Esophagus muscularis mucosa (tissue), 4 donors: ENCODE measurements around the gene DNAH1. TPM values are rescaled to one million over a fixed set of nuclear protein-coding genes. Genes with fewer than 3 reads are reported as not detected.

Source experiments
- DNase-seq: peaks from one replicate; pipeline ENCODE4 v3.0.0-alpha.2; 2017; ENCODE audit errors: extremely low spot score
- H3K27ac ChIP-seq, 4 donors: fragments of 200-600 bp; sonication (generic); replicated peaks in 1 of 4; 1 replicate in 3 of 4; 2 replicates in 1 of 4; pipeline ENCODE4 v1.5.1; 2016 to 2019; ENCODE audit warnings: mild to moderate bottlenecking in 1 of 4
- H3K27me3 ChIP-seq, 4 donors: fragments of 200-600 bp; sonication (generic); one replicate each; pipeline versions ENCODE4 v1.5.1 to v1.6.0; 2016 to 2019
- H3K36me3 ChIP-seq, 4 donors: fragments of 200-600 bp; sonication (generic); one replicate each; pipeline ENCODE4 v1.5.1; 2016 to 2019
- H3K4me1 ChIP-seq, 4 donors: fragments of 200-600 bp; sonication (generic); one replicate each; pipeline ENCODE4 v1.5.1; 2016 to 2019
- H3K4me3 ChIP-seq, 4 donors: fragments of 200-600 bp; sonication (generic); 1 replicate in 2 of 4; 2 replicates in 2 of 4; pipeline ENCODE4 v1.5.1; 2016 to 2019; ENCODE audit warnings: mild to moderate bottlenecking in 4 of 4, moderate library complexity in 1 of 4
- H3K9me3 ChIP-seq, 4 donors: fragments of 200-600 bp; sonication (generic); 1 replicate in 3 of 4; 2 replicates in 1 of 4; pipeline ENCODE4 v1.5.1; 2016 to 2019
- EP300 ChIP-seq: sonication (generic); formaldehyde crosslinking; IDR thresholded peaks from one replicate; pipeline ENCODE4 v1.6.1; 2017; ENCODE audit warnings: antibody characterized with exemption
- POLR2A ChIP-seq: fragments of 450-650 bp; IDR thresholded peaks from one replicate; pipeline ENCODE4 v1.6.1; 2017; ENCODE audit warnings: antibody characterized with exemption, moderate library complexity, mild to moderate bottlenecking, low read depth
- POLR2AphosphoS5 ChIP-seq, 2 donors: sonication (generic); formaldehyde crosslinking; IDR thresholded peaks; one replicate each; pipeline ENCODE4 v1.6.1; 2017; ENCODE audit warnings: antibody characterized with exemption in 2 of 2
- WGBS: methylation state at CpG from one replicate; pipeline ENCODE4 v1.1.5; 2018; 5-methylcytosine and 5-hydroxymethylcytosine counted together
- intact Hi-C: fragments of 100-400 bp; cut with DNase I; formaldehyde crosslinking; loops from one replicate; pipeline ENCODE4 v1.15.1; 2023
- total RNA-seq, 4 donors: library from RNA; depleted of rRNA; stranded (reverse); fragments of >200 nt; gene quantifications; one replicate each; pipeline versions ENCODE4 v1.1.0 to v1.2.1, GENCODE V29; 2016
- TF ChIP-seq, protein P1 (sequence below), 3 experiments: fragments of 200-600 bp in 2 of 3; fragments of 450-650 bp in 1 of 3; sonication (generic) in 2 of 3; IDR thresholded peaks; one replicate each; pipeline ENCODE4 v1.5.1; 2017 to 2019; ENCODE audit warnings: antibody characterized with exemption in 3 of 3, mild to moderate bottlenecking in 2 of 3, moderate library complexity in 1 of 3

Gene DNAH1
- total RNA-seq, 4 donors from 2014 or later: 3.4 to 5.4 (median 3.6) TPM

DNA sequence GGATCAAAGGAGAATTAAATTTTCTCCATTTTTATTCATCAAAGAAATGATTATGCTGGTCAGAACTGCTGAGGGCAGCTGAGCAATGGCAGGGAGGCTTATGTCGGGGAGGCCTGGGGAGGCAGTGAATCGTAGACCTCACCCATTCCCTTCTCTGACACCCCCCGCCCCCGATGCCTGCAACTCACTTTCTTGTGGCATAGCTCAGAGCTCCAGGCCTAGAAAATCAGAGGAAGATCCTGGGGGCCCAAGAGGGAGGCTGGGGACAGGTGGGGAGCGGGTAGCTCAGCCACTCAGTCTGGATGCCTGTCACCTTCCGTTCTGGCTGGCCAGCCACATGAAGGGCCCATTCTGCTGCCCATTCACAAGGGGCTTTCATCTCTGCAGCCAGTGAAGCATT is 1.1 kb upstream of the DNAH1 start:
- 83% methylated on average over 5 of the region's 6 CpGs for WGBS
- intact Hi-C loops: no loop called here
- H3K27ac ChIP-seq: no peak overlapping the region
- H3K4me3 ChIP-seq: no peak overlapping the region
- H3K36me3 ChIP-seq: peaks cover 0 to 7% (median 3%) of the 10 kb centered on the region in 4 donors
- no peaks in the 10 kb centered on the region for H3K9me3 ChIP-seq
- peaks cover 24 to 30% (median 29%) of the 10 kb centered on the region in 4 donors for H3K4me1 ChIP-seq
- H3K27me3 ChIP-seq: no peaks in the 10 kb centered on the region
- no peak for DNase-seq
- TF ChIP-seq, protein P1, sequence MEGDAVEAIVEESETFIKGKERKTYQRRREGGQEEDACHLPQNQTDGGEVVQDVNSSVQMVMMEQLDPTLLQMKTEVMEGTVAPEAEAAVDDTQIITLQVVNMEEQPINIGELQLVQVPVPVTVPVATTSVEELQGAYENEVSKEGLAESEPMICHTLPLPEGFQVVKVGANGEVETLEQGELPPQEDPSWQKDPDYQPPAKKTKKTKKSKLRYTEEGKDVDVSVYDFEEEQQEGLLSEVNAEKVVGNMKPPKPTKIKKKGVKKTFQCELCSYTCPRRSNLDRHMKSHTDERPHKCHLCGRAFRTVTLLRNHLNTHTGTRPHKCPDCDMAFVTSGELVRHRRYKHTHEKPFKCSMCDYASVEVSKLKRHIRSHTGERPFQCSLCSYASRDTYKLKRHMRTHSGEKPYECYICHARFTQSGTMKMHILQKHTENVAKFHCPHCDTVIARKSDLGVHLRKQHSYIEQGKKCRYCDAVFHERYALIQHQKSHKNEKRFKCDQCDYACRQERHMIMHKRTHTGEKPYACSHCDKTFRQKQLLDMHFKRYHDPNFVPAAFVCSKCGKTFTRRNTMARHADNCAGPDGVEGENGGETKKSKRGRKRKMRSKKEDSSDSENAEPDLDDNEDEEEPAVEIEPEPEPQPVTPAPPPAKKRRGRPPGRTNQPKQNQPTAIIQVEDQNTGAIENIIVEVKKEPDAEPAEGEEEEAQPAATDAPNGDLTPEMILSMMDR (IDR thresholded peaks at IDR 0.05): no peak
- TF ChIP-seq EP300 (no peak), POLR2A (no peak), POLR2AphosphoS5 (IDR thresholded peaks at IDR 0.05) (no peak)

DNA sequence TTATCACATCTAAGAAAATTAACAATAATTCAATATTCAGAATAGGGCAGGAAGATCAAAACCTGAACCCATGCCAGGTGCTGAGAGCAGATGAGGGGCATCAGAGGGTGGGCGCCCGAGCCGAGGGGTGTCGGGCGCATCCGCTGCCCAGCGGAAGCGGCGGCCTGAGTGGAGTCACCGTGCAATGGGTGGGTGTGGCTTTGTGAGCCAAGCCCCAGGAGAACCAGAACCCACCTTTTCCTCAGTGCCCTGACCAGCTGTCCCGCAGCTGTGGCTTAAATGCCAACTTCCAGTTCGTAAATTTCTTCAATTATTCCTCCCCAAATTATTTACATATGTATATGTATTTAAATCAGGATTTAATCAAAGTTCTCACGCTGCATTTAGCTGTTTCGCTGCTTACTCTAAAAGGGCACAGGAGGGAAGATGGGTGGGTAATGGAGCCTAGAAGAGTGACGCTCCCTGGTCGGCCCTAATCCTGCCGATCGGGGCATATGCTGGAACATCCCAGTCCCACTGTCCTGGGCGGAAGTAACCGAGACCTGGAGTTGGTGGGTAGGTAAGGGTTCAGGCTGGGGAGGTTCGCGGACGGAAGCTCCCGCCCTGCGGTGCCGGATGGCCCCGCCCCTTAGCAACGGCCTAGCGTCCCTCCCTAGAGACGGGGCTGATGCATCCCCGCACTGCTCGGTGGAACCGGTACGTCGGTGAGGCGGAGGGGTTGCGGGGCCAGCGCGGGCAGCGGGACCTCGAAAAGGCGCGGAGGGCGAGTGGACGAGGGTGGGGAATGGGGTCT is 1.3 kb downstream of the DNAH1 start:
- H3K4me1 ChIP-seq: peaks cover 24 to 30% (median 29%) of the 10 kb centered on the region in 4 donors
- no peak for TF ChIP-seq POLR2A
- TF ChIP-seq POLR2AphosphoS5 (IDR thresholded peaks at IDR 0.05): peak; percentile 7 to 27
- no peaks in the 10 kb centered on the region for H3K36me3 ChIP-seq
- intact Hi-C loops: no loop called here
- DNase-seq: no peak
- 23% methylated on average over 31 of the region's 45 CpGs for WGBS
- no peaks in the 10 kb centered on the region for H3K27me3 ChIP-seq
- peak overlapping the region in 1 of 4 donors; percentile 37 for H3K27ac ChIP-seq
- H3K4me3 ChIP-seq: peak overlapping the region; percentile 47 to 58 (median 49)
- H3K9me3 ChIP-seq: no peaks in the 10 kb centered on the region

DNA sequence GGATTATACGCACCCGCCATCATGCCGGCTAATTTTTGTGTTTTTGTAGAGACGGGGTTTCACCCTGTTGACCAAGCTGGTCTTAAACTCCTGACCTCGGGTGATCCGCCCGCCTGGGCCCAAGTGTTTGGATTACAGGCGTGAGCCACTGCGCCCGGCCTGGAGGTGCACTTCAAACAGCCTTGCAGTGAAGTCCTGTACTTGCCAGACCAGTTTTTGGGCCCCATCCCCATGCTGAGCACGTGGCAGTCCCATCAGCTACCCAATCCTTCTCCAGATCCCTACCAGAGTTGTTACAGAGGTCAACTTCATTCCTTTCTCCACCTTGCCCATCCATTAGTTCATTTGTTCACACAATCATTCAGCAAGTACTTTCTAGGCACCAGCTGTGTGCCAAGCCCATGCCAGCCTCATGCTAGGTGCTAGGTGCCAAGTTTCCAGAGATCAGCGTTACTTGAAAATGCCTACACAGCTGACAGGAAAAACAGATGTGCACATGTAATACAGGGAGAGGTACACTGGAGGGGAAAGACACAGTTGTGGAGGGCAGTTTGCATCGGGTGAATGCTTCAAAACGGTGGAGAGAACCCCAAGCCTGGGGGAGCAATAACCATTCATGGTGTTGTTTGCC is 2.2 kb downstream of the DNAH1 start:
- TF ChIP-seq POLR2A (no peak), POLR2AphosphoS5 (IDR thresholded peaks at IDR 0.05) (no peak), EP300 (no peak)
- TF ChIP-seq, protein P1 (IDR thresholded peaks at IDR 0.05): no peak
- peaks cover 24 to 26% (median 25%) of the 10 kb centered on the region in 4 donors for H3K4me1 ChIP-seq
- no peaks in the 10 kb centered on the region for H3K9me3 ChIP-seq

DNA sequence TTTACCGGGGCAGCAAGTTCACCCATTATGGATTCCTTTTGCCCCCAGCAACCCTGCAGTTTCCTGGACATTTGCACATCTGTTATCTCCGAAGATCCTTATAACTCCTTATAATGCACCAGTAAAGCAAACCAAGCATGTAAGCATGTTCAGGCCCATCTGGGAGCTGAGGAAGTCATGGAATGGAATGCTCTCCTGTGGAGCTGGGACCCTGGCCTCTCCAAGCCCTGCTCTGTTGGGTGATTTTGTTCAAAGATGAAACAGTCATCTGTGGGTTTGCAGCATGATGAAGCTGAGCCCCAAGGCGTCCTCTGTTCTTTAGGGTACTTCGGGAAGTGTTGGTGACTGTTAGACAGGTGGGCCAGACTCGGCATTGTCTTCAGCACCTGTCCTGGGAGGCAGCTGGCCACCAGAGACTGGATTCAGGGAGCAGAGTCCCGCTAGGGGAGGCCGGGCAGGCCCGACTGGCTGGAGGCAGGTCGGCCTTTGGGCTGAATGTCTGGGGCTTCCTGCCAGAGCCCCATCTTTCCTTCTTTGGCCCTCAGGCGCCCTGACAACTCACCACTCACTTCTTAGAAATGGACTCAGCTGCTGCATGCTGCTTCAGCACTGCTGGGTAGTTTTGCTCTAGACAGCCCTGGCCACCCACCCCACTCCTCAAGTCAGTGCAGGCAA is 3.9 kb downstream of the DNAH1 start:
- TF ChIP-seq POLR2A: no peak
- TF ChIP-seq, protein P1 (IDR thresholded peaks at IDR 0.05): no peak
- Histone ChIP-seq H3K36me3 (no peaks in the 10 kb centered on the region), H3K4me1 (peaks cover 13 to 19% (median 14%) of the 10 kb centered on the region in 4 donors), H3K27me3 (no peaks in the 10 kb centered on the region), H3K9me3 (no peaks in the 10 kb centered on the region), H3K4me3 (no peak overlapping the region), H3K27ac (no peak overlapping the region)
- intact Hi-C loops: no loop called here
- 79% methylated on average over 9 of the region's 10 CpGs for WGBS
- no peak for DNase-seq

More for the DNA sequence above, 2.2 kb downstream of the DNAH1 start:
- no peak overlapping the region for H3K27ac ChIP-seq
- peak overlapping the region in 3 of 4 donors; percentile 47 to 58 (median 50) for H3K4me3 ChIP-seq
- H3K27me3 ChIP-seq: no peaks in the 10 kb centered on the region
- DNase-seq: no peak
- WGBS: 70% methylated on average over 13 of the region's 14 CpGs
- intact Hi-C loops: no loop called here
- no peaks in the 10 kb centered on the region for H3K36me3 ChIP-seq

DNA sequence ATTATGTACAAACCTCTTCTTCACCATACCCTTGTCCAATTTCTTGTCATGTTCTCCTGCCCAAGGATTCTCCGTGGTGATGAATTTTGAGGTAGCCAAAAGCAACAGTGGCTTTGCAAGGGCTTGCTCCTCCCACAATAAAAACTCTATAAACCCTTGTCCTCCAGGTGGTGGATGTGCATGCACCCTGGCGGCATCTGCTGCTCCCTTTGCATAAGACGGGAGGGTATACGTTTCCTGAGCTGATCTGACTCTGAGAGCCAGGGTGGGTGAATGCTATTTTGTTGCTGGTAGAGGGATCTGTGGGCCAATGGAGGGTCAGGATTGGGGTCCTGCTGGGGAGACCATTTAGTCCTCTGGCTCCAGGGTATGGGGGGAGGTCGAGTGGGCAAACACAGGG is 5.4 kb downstream of the DNAH1 start:
- no peaks in the 10 kb centered on the region for H3K27me3 ChIP-seq
- no peak overlapping the region for H3K27ac ChIP-seq
- H3K4me1 ChIP-seq: peaks cover 13 to 19% (median 14%) of the 10 kb centered on the region in 4 donors
- H3K4me3 ChIP-seq: no peak overlapping the region
- H3K36me3 ChIP-seq: no peaks in the 10 kb centered on the region
- TF ChIP-seq POLR2AphosphoS5 (IDR thresholded peaks at IDR 0.05) (no peak), EP300 (no peak), POLR2A (no peak)
- TF ChIP-seq, protein P1 (IDR thresholded peaks at IDR 0.05): no peak
- intact Hi-C loops: no loop called here
- no peaks in the 10 kb centered on the region for H3K9me3 ChIP-seq
- DNase-seq: no peak
- WGBS: 89% methylated on average over 5 of the region's 5 CpGs
